GM12878 (cell line): ENCODE data around the gene USP31. TPM values are rescaled to one million over a fixed set of nuclear protein-coding genes. Genes with fewer than 3 reads are reported as not detected.

Experiments used
- ATAC-seq: fragments of 200-7000 bp; cut with Tn5 transposase; 3 replicates; pipeline ENCODE4 v1.9.1; 2020; ENCODE audit warnings: mild to moderate bottlenecking, moderate library complexity
- BruUV-seq: library from RNA; stranded (reverse); fragments of 400-500 nt; replicated peaks from 2 replicates; lab custom pipeline; 2021; lab: Mats Ljungman, UMichigan
- CTCF ChIA-PET: fragments of 300-600 bp; sonication (Branson Sonifier 250); formaldehyde crosslinking; extraction: SDS; loops from one replicate; lab custom pipeline; 2021; ENCODE audit warnings: inconsistent platforms; lab: Yijun Ruan, JAX
- POLR2A ChIA-PET: fragments of 350-600 bp; formaldehyde crosslinking; extraction: SDS; loops from one replicate; lab custom pipeline; 2021; ENCODE audit warnings: inconsistent platforms; lab: Charles Lee
- RAD21 ChIA-PET: fragments of 300-600 bp; sonication (Branson Sonifier 250); formaldehyde crosslinking; loops from one replicate; lab custom pipeline; 2023; ENCODE audit warnings: antibody characterized with exemption; ENCODE audit not compliant: unreplicated experiment; lab: Charles Lee
- SMC1A ChIA-PET: fragments of 300-600 bp; sonication (Branson Sonifier 250); formaldehyde crosslinking; loops from one replicate; lab custom pipeline; 2023; ENCODE audit not compliant: unreplicated experiment, uncharacterized antibody; lab: Charles Lee
- DNase-seq: peaks from one replicate; pipeline ENCODE4 v3.0.0-alpha.2; 2011; ENCODE audit warnings: low read depth, low spot score
- FAIRE-seq: peaks from 3 replicates; lab custom pipeline; 2011; peaks lifted over from hg19 to GRCh38; lab: Jason Lieb, UNC
- H2AFZ ChIP-seq: 2 replicates; pipeline ENCODE4 v1.6.0; 2011; ENCODE audit warnings: low read depth, low read length, control low read depth; ENCODE audit not compliant: control insufficient read depth
- H3K27ac ChIP-seq: 2 replicates; pipeline ENCODE4 v1.5.1; 2011; ENCODE audit warnings: control low read depth; ENCODE audit not compliant: control insufficient read depth, insufficient read depth
- H3K27me3 ChIP-seq, 2 experiments: replicated peaks in 1 of 2; 2 replicates each; pipeline versions ENCODE4 v1.6.0 to v1.6.1; 2011; ENCODE audit warnings: low read length in 1 of 2; ENCODE audit not compliant: control insufficient read depth in 2 of 2, insufficient read depth in 2 of 2
- H3K36me3 ChIP-seq, 2 experiments: 2 replicates each; pipeline ENCODE4 v1.5.1; 2011; ENCODE audit warnings: low read length in 1 of 2; ENCODE audit not compliant: control insufficient read depth in 2 of 2, insufficient read depth in 2 of 2
- H3K4me1 ChIP-seq: 2 replicates; pipeline ENCODE4 v1.6.1; 2011; ENCODE audit warnings: mild to moderate bottlenecking, low read length, moderate library complexity, mixed read lengths; ENCODE audit not compliant: control insufficient read depth, insufficient read depth
- H3K4me2 ChIP-seq: 2 replicates; pipeline ENCODE4 v1.6.0; 2011; ENCODE audit warnings: control low read depth; ENCODE audit not compliant: control insufficient read depth, insufficient read depth
- H3K4me3 ChIP-seq: fragments of 200-600 bp; sonication (generic); 2 replicates; pipeline ENCODE4 v1.5.1; 2016
- H3K79me2 ChIP-seq: 2 replicates; pipeline ENCODE4 v1.6.0; 2011; ENCODE audit warnings: low read length; ENCODE audit not compliant: control insufficient read depth, insufficient read depth
- H3K9ac ChIP-seq: 2 replicates; pipeline ENCODE4 v1.8.0; 2011; ENCODE audit warnings: low read length, control low read depth, mixed read lengths; ENCODE audit not compliant: control insufficient read depth, insufficient read depth
- H3K9me3 ChIP-seq: replicated peaks from 3 replicates; pipeline ENCODE4 v1.5.1; 2011; ENCODE audit warnings: mild to moderate bottlenecking, low read length; ENCODE audit not compliant: control insufficient read depth, insufficient read depth
- H4K20me1 ChIP-seq: 2 replicates; pipeline ENCODE4 v1.6.0; 2011; ENCODE audit not compliant: control insufficient read depth, insufficient read depth
- ATF3 ChIP-seq: IDR thresholded peaks from 2 replicates; pipeline ENCODE4 v1.6.1; 2011; ENCODE audit warnings: low read depth, mild to moderate bottlenecking, low read length, moderate library complexity, borderline replicate concordance; ENCODE audit errors: extremely low read depth
- CHD4 ChIP-seq: fragments of 200-600 bp; sonication (generic); IDR thresholded peaks from 2 replicates; pipeline ENCODE4 v1.6.1; 2016; ENCODE audit warnings: mild to moderate bottlenecking
- CREB1 ChIP-seq: IDR thresholded peaks from 2 replicates; pipeline ENCODE4 v1.6.1; 2012; ENCODE audit warnings: low read depth, mild to moderate bottlenecking, inconsistent platforms
- EP300 ChIP-seq, 2 experiments: fragments of 150-350 bp in 1 of 2; IDR thresholded peaks; 2 replicates each; pipeline ENCODE4 v1.6.1; 2011 to 2012; ENCODE audit warnings: low read depth in 2 of 2, low read length in 2 of 2, borderline replicate concordance in 1 of 2, improper control_type of control experiment in 1 of 2, inconsistent platforms in 1 of 2; ENCODE audit not compliant: control insufficient read depth in 1 of 2
- HCFC1 ChIP-seq: fragments of 150-350 bp; IDR thresholded peaks from 2 replicates; pipeline ENCODE4 v1.6.1; 2014; ENCODE audit warnings: low read length
- HDGF ChIP-seq: fragments of 450-650 bp; IDR thresholded peaks from 2 replicates; pipeline ENCODE4 v1.6.1; 2016; ENCODE audit warnings: antibody characterized with exemption
- MAX ChIP-seq: IDR thresholded peaks from 2 replicates; pipeline ENCODE4 v1.6.1; 2012; ENCODE audit warnings: low read depth, low read length, improper control_type of control experiment
- MTA2 ChIP-seq: fragments of 450-650 bp; IDR thresholded peaks from 2 replicates; pipeline ENCODE4 v1.6.1; 2016; ENCODE audit warnings: low read depth, mild to moderate bottlenecking, moderate library complexity
- NR2C1 ChIP-seq: fragments of 450-650 bp; IDR thresholded peaks from 2 replicates; pipeline ENCODE4 v1.6.1; 2017; ENCODE audit warnings: antibody characterized with exemption, mild to moderate bottlenecking, moderate library complexity
- PBX3 ChIP-seq: IDR thresholded peaks from 2 replicates; pipeline ENCODE4 v1.6.1; 2011; ENCODE audit warnings: mild to moderate bottlenecking, low read depth, low read length, moderate library complexity; ENCODE audit not compliant: insufficient replicate concordance
- PKNOX1 ChIP-seq: fragments of 450-650 bp; IDR thresholded peaks from 2 replicates; pipeline ENCODE4 v1.6.1; 2016; ENCODE audit warnings: mild to moderate bottlenecking
- POLR2AphosphoS5 ChIP-seq: IDR thresholded peaks from 2 replicates; pipeline ENCODE4 v1.6.1; 2011; ENCODE audit warnings: mild to moderate bottlenecking, low read length, inconsistent platforms
- RELA ChIP-seq: fragments of 450-650 bp; IDR thresholded peaks from 2 replicates; pipeline ENCODE4 v1.8.0; 2014; ENCODE audit warnings: borderline replicate concordance; ENCODE audit not compliant: partially characterized antibody
- SIX5 ChIP-seq: IDR thresholded peaks from 2 replicates; pipeline ENCODE4 v1.6.1; 2011; ENCODE audit warnings: mild to moderate bottlenecking, low read depth, low read length, moderate library complexity; ENCODE audit not compliant: severe bottlenecking
- SMAD1 ChIP-seq: fragments of 450-650 bp; IDR thresholded peaks from 2 replicates; pipeline ENCODE4 v1.6.1; 2018; ENCODE audit warnings: mild to moderate bottlenecking, low read depth; ENCODE audit not compliant: partially characterized antibody
- TAF1 ChIP-seq: IDR thresholded peaks from 2 replicates; pipeline ENCODE4 v1.6.1; 2011; ENCODE audit warnings: mild to moderate bottlenecking, low read depth, low read length, borderline replicate concordance
- TBL1XR1 ChIP-seq: IDR thresholded peaks from 2 replicates; pipeline ENCODE4 v1.6.1; 2012; ENCODE audit warnings: low read depth, low read length, improper control_type of control experiment
- TCF7 ChIP-seq: IDR thresholded peaks from 2 replicates; pipeline ENCODE4 v1.6.1; 2014; ENCODE audit warnings: antibody characterized with exemption, borderline replicate concordance
- YBX1 ChIP-seq: fragments of 450-650 bp; IDR thresholded peaks from 2 replicates; pipeline ENCODE4 v1.6.1; 2016; ENCODE audit warnings: antibody characterized with exemption
- WGBS: methylation state at CpG from one replicate; pipeline ENCODE4 v1.1.6; 2016; ENCODE audit warnings: low lambda C conversion rate; ENCODE audit not compliant: insufficient replicate concordance, insufficient coverage; ENCODE audit errors: missing lambda C conversion rate; 5-methylcytosine and 5-hydroxymethylcytosine counted together
- in situ Hi-C: fragments of 300-500 bp; cut with MboI; formaldehyde crosslinking; loops from 9 replicates; pipeline ENCODE4 v1.14.3; 2018; ENCODE audit warnings: mixed read lengths
- intact Hi-C: fragments of 100-400 bp; cut with micrococcal nuclease; formaldehyde crosslinking; loops from one replicate; pipeline ENCODE4 v1.14.2; 2022; ENCODE audit not compliant: unreplicated experiment
- polyA plus RNA-seq, 11 experiments: library from polyadenylated mRNA; depleted of rRNA in 4 of 11; unstranded in 6 of 11; stranded (reverse) in 5 of 11; fragments of >200 nt; fragmentation: Nextera tagmentation in 4 of 11; fragmentation: Illumina TruSeq in 1 of 11; extraction: Ambion mirVana in 4 of 11; extraction: Trizol in 1 of 11; gene quantifications; 1 replicate in 1 of 11; 2 replicates in 10 of 11; pipeline versions ENCODE4 v1.2.1 to v1.2.3, GENCODE V29; 2011 to 2016; ENCODE audit warnings: inconsistent platforms in 2 of 11, missing spikeins in 2 of 11, low read depth in 1 of 11
- total RNA-seq, 4 experiments: library from RNA; depleted of rRNA in 3 of 4; stranded (reverse); fragments of >200 nt in 3 of 4; fragmentation: Illumina TruSeq in 1 of 4; extraction: Trizol in 1 of 4; gene quantifications; 2 replicates each; pipeline versions ENCODE4 v1.2.1 to v1.2.3, GENCODE V29; 2013 to 2021
- TF ChIP-seq, protein P1 (sequence below): fragments of 450-650 bp; formaldehyde crosslinking; IDR thresholded peaks from 2 replicates; pipeline ENCODE4 v1.5.0; 2022; ENCODE audit warnings: mild to moderate bottlenecking, missing genetic modification characterization

Gene USP31
- total and polyA plus RNA-seq, 10 of the 15 experiments (the other 5 are each of a cell fraction or from before 2014, with no cell fraction given): 0.87 to 6.5 (median 3.2) TPM

- H3K4me2 ChIP-seq: no peak overlapping the region
- no peaks in the 10 kb centered on the region for H3K9me3 ChIP-seq
- H3K4me3 ChIP-seq: no peak overlapping the region
- no peak for ATAC-seq
- no peaks in the 10 kb centered on the region for H3K4me1 ChIP-seq
- no peaks in the 10 kb centered on the region for H3K79me2 ChIP-seq
- no peak overlapping the region for H3K9ac ChIP-seq
- peaks cover 0 to 1% of the 10 kb centered on the region in 2 experiments; a peak in 1 of 4 replicates for H3K27me3 ChIP-seq
- H3K36me3 ChIP-seq: no peaks in the 10 kb centered on the region
- intact Hi-C loops: no loop called here
- BruUV-seq: no TSS peak
- no peaks in the 10 kb centered on the region for H4K20me1 ChIP-seq
- POLR2A ChIA-PET: interaction anchor here (1.3 kb wide), 1 partner anchor 12 kb away, joined by 3 read pairs; no protein-coding TSS in a partner anchor
- CTCF ChIA-PET: interaction anchor here (1.8 kb wide), 1 partner anchor 13 kb away, joined by 5 read pairs; no protein-coding TSS in a partner anchor
- in situ Hi-C loops: no loop called here
- TF ChIP-seq PKNOX1: no peak
- TF ChIP-seq PBX3: no peak
- TF ChIP-seq POLR2AphosphoS5: no peak
- no peak for TF ChIP-seq YBX1
- TF ChIP-seq MTA2: no peak
- no peak for TF ChIP-seq CHD4
- TF ChIP-seq NR2C1: no peak
- no peak for TF ChIP-seq HCFC1
- TF ChIP-seq TAF1: no peak
- TF ChIP-seq SIX5: no peak
- TF ChIP-seq, protein P1, sequence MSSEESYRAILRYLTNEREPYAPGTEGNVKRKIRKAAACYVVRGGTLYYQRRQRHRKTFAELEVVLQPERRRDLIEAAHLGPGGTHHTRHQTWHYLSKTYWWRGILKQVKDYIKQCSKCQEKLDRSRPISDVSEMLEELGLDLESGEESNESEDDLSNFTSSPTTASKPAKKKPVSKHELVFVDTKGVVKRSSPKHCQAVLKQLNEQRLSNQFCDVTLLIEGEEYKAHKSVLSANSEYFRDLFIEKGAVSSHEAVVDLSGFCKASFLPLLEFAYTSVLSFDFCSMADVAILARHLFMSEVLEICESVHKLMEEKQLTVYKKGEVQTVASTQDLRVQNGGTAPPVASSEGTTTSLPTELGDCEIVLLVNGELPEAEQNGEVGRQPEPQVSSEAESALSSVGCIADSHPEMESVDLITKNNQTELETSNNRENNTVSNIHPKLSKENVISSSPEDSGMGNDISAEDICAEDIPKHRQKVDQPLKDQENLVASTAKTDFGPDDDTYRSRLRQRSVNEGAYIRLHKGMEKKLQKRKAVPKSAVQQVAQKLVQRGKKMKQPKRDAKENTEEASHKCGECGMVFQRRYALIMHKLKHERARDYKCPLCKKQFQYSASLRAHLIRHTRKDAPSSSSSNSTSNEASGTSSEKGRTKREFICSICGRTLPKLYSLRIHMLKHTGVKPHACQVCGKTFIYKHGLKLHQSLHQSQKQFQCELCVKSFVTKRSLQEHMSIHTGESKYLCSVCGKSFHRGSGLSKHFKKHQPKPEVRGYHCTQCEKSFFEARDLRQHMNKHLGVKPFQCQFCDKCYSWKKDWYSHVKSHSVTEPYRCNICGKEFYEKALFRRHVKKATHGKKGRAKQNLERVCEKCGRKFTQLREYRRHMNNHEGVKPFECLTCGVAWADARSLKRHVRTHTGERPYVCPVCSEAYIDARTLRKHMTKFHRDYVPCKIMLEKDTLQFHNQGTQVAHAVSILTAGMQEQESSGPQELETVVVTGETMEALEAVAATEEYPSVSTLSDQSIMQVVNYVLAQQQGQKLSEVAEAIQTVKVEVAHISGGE: no peak
- no peak for TF ChIP-seq TCF7
- no peak for TF ChIP-seq EP300 (IDR thresholded peaks at IDR 0.05; ENCODE audit: borderline replicate concordance in 1 of 2, control insufficient read depth in 1 of 2, low read depth in 2 of 2, low read length in 2 of 2)
- no peak for TF ChIP-seq MAX
- TF ChIP-seq HDGF: no peak
- no peak for TF ChIP-seq ATF3
- no peak for TF ChIP-seq RELA
- no peak for TF ChIP-seq SMAD1
- TF ChIP-seq TBL1XR1: no peak
- TF ChIP-seq CREB1: no peak
- TF ChIP-seq, all 136 proteins: peak for 0
- no peak for FAIRE-seq
- SMC1A ChIA-PET: no interaction called here
- 26% methylated on average over 1 of the region's 1 CpG for WGBS
- H3K27ac ChIP-seq: no peak overlapping the region
- no peak overlapping the region for H2AFZ ChIP-seq
- DNase-seq: no peak
- RAD21 ChIA-PET: no interaction called here
These were observed 121.9 kb downstream of the USP31 start for GRCh38 chr16:23027386-23027785.
